K562 (cell line): ENCODE data around the gene CDC5L.

Experiments
- CHD4 ChIP-seq: fragments of 200-600 bp; sonication (generic); IDR thresholded peaks from 3 replicates; pipeline ENCODE4 v1.6.1; 2012; ENCODE audit warnings: low read depth, mild to moderate bottlenecking, mixed read lengths, low read length, inconsistent platforms; ENCODE audit not compliant: insufficient read depth, insufficient replicate concordance, poor library complexity, severe bottlenecking
- PML ChIP-seq: IDR thresholded peaks from 2 replicates; pipeline ENCODE4 v1.6.1; 2012; ENCODE audit warnings: low read length, inconsistent platforms
- YY1 ChIP-seq, 3 experiments: IDR thresholded peaks; 2 replicates each; pipeline ENCODE4 v1.6.1; 2011; ENCODE audit warnings: low read length in 2 of 3, mild to moderate bottlenecking in 2 of 3, moderate library complexity in 2 of 3, borderline replicate concordance in 1 of 3, control low read depth in 1 of 3, low read depth in 1 of 3; ENCODE audit not compliant: insufficient read depth in 3 of 3, insufficient replicate concordance in 2 of 3, control insufficient read depth in 1 of 3, insufficient read length in 1 of 3; ENCODE audit errors: extremely low read depth in 1 of 3
- ZNF239 ChIP-seq: fragments of 250-450 bp; sonication (Bioruptor Pico); IDR thresholded peaks from 2 replicates; pipeline ENCODE4 v1.4.0; 2020; ENCODE audit warnings: mild to moderate bottlenecking

DNA sequence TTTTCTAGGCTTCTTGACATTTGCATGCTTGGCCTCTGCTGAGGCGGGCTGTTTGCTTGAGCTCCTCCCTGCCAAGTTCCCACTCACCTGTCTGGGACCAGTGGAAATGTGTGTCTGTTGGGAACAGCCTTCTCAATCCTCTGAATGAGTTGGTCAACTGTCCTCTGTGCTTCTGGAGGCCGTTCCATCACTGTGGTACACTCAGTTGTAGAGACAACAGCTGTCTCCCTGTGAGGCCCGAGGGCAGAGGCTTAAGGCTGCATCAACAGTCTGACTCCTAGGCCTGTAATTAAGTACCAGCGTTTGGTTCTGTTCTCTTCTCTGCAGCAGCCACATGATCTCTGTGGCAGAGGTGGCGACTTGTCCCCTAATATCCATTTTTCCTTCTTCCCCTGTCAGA, 110.9 kb downstream of the CDC5L start:
- TF ChIP-seq YY1 (IDR thresholded peaks at IDR 0.05; ENCODE audit: borderline replicate concordance in 1 of 3, control insufficient read depth in 1 of 3, extremely low read depth in 1 of 3, insufficient read depth in 3 of 3, insufficient read length in 1 of 3, insufficient replicate concordance in 2 of 3, low read depth in 1 of 3, low read length in 2 of 3) (no peak), CHD4 (no peak), PML (no peak), ZNF239 (CRISPR knock-in tag) (no peak)
